Tibial artery (tissue), 4 donors: ENCODE data around the gene UGT1A1.
A peak's percentile ranks its signal among the peaks of the same experiment; 100 is the strongest.

Source experiments
- DNase-seq, 2 donors: peaks; one replicate each; pipeline ENCODE4 v3.0.0-alpha.2; 2019
- H3K27ac ChIP-seq, 2 donors: fragments of 200-600 bp; sonication (generic) in 1 of 2; 1 replicate in 1 of 2; 2 replicates in 1 of 2; pipeline ENCODE4 v1.5.1; 2018 to 2019; ENCODE audit warnings: mild to moderate bottlenecking in 1 of 2
- H3K27me3 ChIP-seq, 2 donors: fragments of 200-600 bp; sonication (generic) in 1 of 2; one replicate each; pipeline versions ENCODE4 v1.5.1 to v1.6.0; 2016 to 2019
- H3K36me3 ChIP-seq, 3 donors: fragments of 200-600 bp; sonication (generic) in 2 of 3; one replicate each; pipeline ENCODE4 v1.5.1; 2016 to 2019; ENCODE audit warnings: mild to moderate bottlenecking in 2 of 3
- H3K4me1 ChIP-seq, 4 donors: fragments of 200-600 bp; sonication (generic) in 2 of 4; 1 replicate in 3 of 4; 2 replicates in 1 of 4; pipeline ENCODE4 v1.5.1; 2016 to 2019
- H3K4me3 ChIP-seq, 2 donors: fragments of 200-600 bp; sonication (generic) in 1 of 2; 1 replicate in 1 of 2; 2 replicates in 1 of 2; pipeline ENCODE4 v1.5.1; 2018 to 2019; ENCODE audit warnings: mild to moderate bottlenecking in 2 of 2
- H3K9me3 ChIP-seq, 3 donors: fragments of 200-600 bp; sonication (generic) in 1 of 3; one replicate each; pipeline ENCODE4 v1.5.1; 2016 to 2019
- CTCF ChIP-seq, 2 experiments: fragments of 200-600 bp in 1 of 2; fragments of 450-650 bp in 1 of 2; IDR thresholded peaks; one replicate each; pipeline ENCODE4 v1.5.1; 2017 to 2019; ENCODE audit warnings: antibody characterized with exemption in 2 of 2, mild to moderate bottlenecking in 1 of 2, moderate library complexity in 1 of 2
- intact Hi-C: fragments of 100-400 bp; cut with DNase I; formaldehyde crosslinking; loops from one replicate; pipeline ENCODE4 v1.15.0; 2023; ENCODE audit warnings: low total_unique reads

The UGT1A1 gene

GRCh38 chr2:233820774-233821105 is 60.7 kb downstream of the UGT1A1 start:
- intact Hi-C loops = no loop called here
- no peaks in the 10 kb centered on the region for H3K36me3 ChIP-seq
- no peak for TF ChIP-seq CTCF (IDR thresholded peaks at IDR 0.05)
- H3K9me3 ChIP-seq = peaks cover 0 to 4% (median 0%) of the 10 kb centered on the region in 3 donors
- no peak overlapping the region for H3K27ac ChIP-seq
- DNase-seq = peak; percentile 12 to 54
- no peak overlapping the region for H3K4me3 ChIP-seq
- no peaks in the 10 kb centered on the region for H3K27me3 ChIP-seq
- no peaks in the 10 kb centered on the region for H3K4me1 ChIP-seq

DNA sequence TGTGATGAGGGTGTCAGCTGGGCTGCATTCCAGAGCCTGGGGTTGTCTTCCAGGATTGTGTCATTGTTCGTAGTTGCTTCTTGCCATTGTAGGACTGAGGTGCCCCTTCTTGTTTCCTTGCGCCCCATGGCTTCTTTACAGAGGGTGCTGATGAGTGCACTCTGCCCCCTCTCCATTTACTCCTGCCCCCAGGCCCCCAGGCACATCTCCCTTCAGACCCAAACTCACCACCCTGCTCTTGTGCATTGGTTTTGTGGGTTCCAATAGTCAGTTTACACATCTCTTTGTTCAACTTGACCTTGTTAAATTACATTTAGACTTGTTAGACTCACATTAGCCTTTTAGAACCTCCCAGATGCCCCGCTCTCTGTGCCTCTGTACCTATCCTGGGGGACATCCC is 61.1 kb downstream of the UGT1A1 start:
- intact Hi-C loops = no loop called here
- TF ChIP-seq CTCF (IDR thresholded peaks at IDR 0.05) = no peak

GRCh38 chr2:233821709-233822100 is 61.6 kb downstream of the UGT1A1 start:
- Histone ChIP-seq H3K27ac (no peak overlapping the region), H3K4me1 (no peaks in the 10 kb centered on the region), H3K27me3 (no peaks in the 10 kb centered on the region), H3K9me3 (peaks cover 0 to 9% (median 0%) of the 10 kb centered on the region in 3 donors), H3K36me3 (no peaks in the 10 kb centered on the region), H3K4me3 (no peak overlapping the region)
- no peak for TF ChIP-seq CTCF (IDR thresholded peaks at IDR 0.05)
- peak; percentile 9 to 41 for DNase-seq
- intact Hi-C loops = no loop called here

More for the DNA sequence above, 61.1 kb downstream of the UGT1A1 start:
- H3K4me1 ChIP-seq = no peaks in the 10 kb centered on the region
- peaks cover 0 to 7% (median 0%) of the 10 kb centered on the region in 3 donors for H3K9me3 ChIP-seq
- peak; percentile 3 to 19 for DNase-seq
- H3K27me3 ChIP-seq = no peaks in the 10 kb centered on the region
- no peak overlapping the region for H3K27ac ChIP-seq
- H3K36me3 ChIP-seq = no peaks in the 10 kb centered on the region
- H3K4me3 ChIP-seq = no peak overlapping the region

- Histone ChIP-seq H3K9me3 (peaks cover 0 to 10% (median 0%) of the 10 kb centered on the region in 3 donors), H3K27me3 (no peaks in the 10 kb centered on the region), H3K4me1 (no peaks in the 10 kb centered on the region), H3K36me3 (no peaks in the 10 kb centered on the region), H3K4me3 (no peak overlapping the region), H3K27ac (no peak overlapping the region)
- peak; percentile 15 to 45 for DNase-seq
- TF ChIP-seq CTCF (IDR thresholded peaks at IDR 0.05) = no peak
- intact Hi-C loops = no loop called here
Measured at GRCh38 chr2:233822101-233822771, 62.2 kb downstream of the UGT1A1 start.
